Neuronal stem cell (in vitro differentiated cells): ENCODE results near the gene TMEM127.

Source experiments
- DNase-seq: peaks from one replicate; pipeline ENCODE4 v3.0.0-alpha.2; 2013; ENCODE audit warnings: low spot score
- H2AFZ ChIP-seq: one replicate; pipeline ENCODE4 v1.6.1; 2013; ENCODE audit warnings: mild to moderate bottlenecking, low read length, inconsistent platforms
- H2AK5ac ChIP-seq: 2 replicates; pipeline ENCODE4 v1.6.1; 2013; ENCODE audit warnings: low read depth, mild to moderate bottlenecking, inconsistent platforms, low read length, moderate library complexity, mixed read lengths
- H2BK120ac ChIP-seq: 2 replicates; pipeline ENCODE4 v1.6.1; 2013; ENCODE audit warnings: low read depth, mild to moderate bottlenecking, inconsistent platforms, low read length, moderate library complexity, mixed read lengths
- H2BK12ac ChIP-seq: one replicate; pipeline ENCODE4 v1.6.1; 2013; ENCODE audit warnings: low read length, inconsistent platforms
- H2BK15ac ChIP-seq: 2 replicates; pipeline ENCODE4 v1.6.1; 2013; ENCODE audit warnings: mild to moderate bottlenecking, low read length, inconsistent platforms, mixed read lengths
- H2BK5ac ChIP-seq: one replicate; pipeline ENCODE4 v1.6.1; 2013; ENCODE audit warnings: inconsistent platforms, mild to moderate bottlenecking, low read length, moderate library complexity
- H3K14ac ChIP-seq: one replicate; pipeline ENCODE4 v1.6.1; 2013; ENCODE audit warnings: low read length, inconsistent platforms
- H3K18ac ChIP-seq: 2 replicates; pipeline ENCODE4 v1.6.1; 2013; ENCODE audit warnings: low read length, inconsistent platforms
- H3K23ac ChIP-seq: 2 replicates; pipeline ENCODE4 v1.6.1; 2013; ENCODE audit warnings: low read depth, mild to moderate bottlenecking, mixed read lengths, low read length, inconsistent platforms; ENCODE audit not compliant: poor library complexity
- H3K27ac ChIP-seq: replicated peaks from 3 replicates; pipeline ENCODE4 v1.5.1; 2013; ENCODE audit warnings: low read length, inconsistent platforms
- H3K27me3 ChIP-seq, 3 experiments: 2 replicates each; pipeline ENCODE4 v1.6.1; 2013; ENCODE audit warnings: low read length in 3 of 3, mild to moderate bottlenecking in 2 of 3, inconsistent platforms in 1 of 3, low read depth in 1 of 3, mixed read lengths in 1 of 3, moderate library complexity in 1 of 3; ENCODE audit not compliant: control insufficient read depth in 3 of 3, insufficient read depth in 3 of 3
- H3K36me3 ChIP-seq, 2 donors: replicated peaks in 1 of 2; 2 replicates each; pipeline ENCODE4 v1.6.1; 2013; ENCODE audit warnings: low read length in 2 of 2; ENCODE audit not compliant: control insufficient read depth in 2 of 2, insufficient read depth in 2 of 2
- H3K4ac ChIP-seq: 2 replicates; pipeline ENCODE4 v1.6.1; 2013; ENCODE audit warnings: inconsistent platforms, mild to moderate bottlenecking, low read length, moderate library complexity
- H3K4me1 ChIP-seq, 2 donors: 1 replicate in 1 of 2; 2 replicates in 1 of 2; pipeline ENCODE4 v1.6.1; 2013; ENCODE audit warnings: low read length in 2 of 2, low read depth in 1 of 2; ENCODE audit not compliant: control insufficient read depth in 2 of 2, insufficient read depth in 1 of 2
- H3K4me2 ChIP-seq: one replicate; pipeline ENCODE4 v1.6.1; 2013; ENCODE audit warnings: mild to moderate bottlenecking, low read length, inconsistent platforms; ENCODE audit not compliant: insufficient read depth, poor library complexity, severe bottlenecking
- H3K4me3 ChIP-seq, 2 donors: 2 replicates each; pipeline ENCODE4 v1.5.1; 2013; ENCODE audit warnings: low read length in 2 of 2, mild to moderate bottlenecking in 2 of 2, inconsistent platforms in 1 of 2, moderate library complexity in 1 of 2
- H3K79me1 ChIP-seq: one replicate; pipeline ENCODE4 v1.6.1; 2013; ENCODE audit warnings: low read depth, mild to moderate bottlenecking, inconsistent platforms, low read length, moderate library complexity
- H3K9ac ChIP-seq: one replicate; pipeline ENCODE4 v1.6.1; 2013; ENCODE audit warnings: mild to moderate bottlenecking, low read depth, low read length, inconsistent platforms; ENCODE audit not compliant: poor library complexity
- H3K9me3 ChIP-seq, 2 donors: replicated peaks in 1 of 2; 2 replicates each; pipeline versions ENCODE3 to v1.6.1; 2013; ENCODE audit warnings: low read length in 2 of 2, mild to moderate bottlenecking in 2 of 2, inconsistent platforms in 1 of 2, low read depth in 1 of 2, mixed read lengths in 1 of 2, moderate library complexity in 1 of 2; ENCODE audit not compliant: control insufficient read depth in 2 of 2, insufficient read depth in 1 of 2
- H4K8ac ChIP-seq: one replicate; pipeline ENCODE4 v1.6.1; 2013; ENCODE audit warnings: low read depth, mild to moderate bottlenecking, inconsistent platforms, low read length, moderate library complexity
- H4K91ac ChIP-seq: one replicate; pipeline ENCODE4 v1.6.1; 2013; ENCODE audit warnings: low read length, low read depth, mild to moderate bottlenecking, inconsistent platforms; ENCODE audit not compliant: poor library complexity
- WGBS, 2 donors: extraction: QIAGEN DNeasy Blood & Tissue Kit; methylation state at CpG; one replicate each; pipeline ENCODE4 v1.1.7; 2013; ENCODE audit warnings: missing lambda C conversion rate in 2 of 2, mixed read lengths in 1 of 2; ENCODE audit not compliant: insufficient read length in 2 of 2, insufficient replicate concordance in 1 of 2; ENCODE audit errors: extremely low coverage in 2 of 2; 5-methylcytosine and 5-hydroxymethylcytosine counted together

The TMEM127 gene

GRCh38 chr2:96203130-96204028, 62.4 kb downstream of the TMEM127 start:
- no peak overlapping the region for H3K18ac ChIP-seq
- peaks cover 0 to 53% of the 10 kb centered on the region in 2 donors for H3K36me3 ChIP-seq
- H2AFZ ChIP-seq, result no peak overlapping the region
- H2BK15ac ChIP-seq, result no peak overlapping the region
- no peak overlapping the region for H2BK12ac ChIP-seq
- WGBS, 2 donors, result no CpG with 5 or more reads among the region's 9 CpGs
- H3K27ac ChIP-seq, result no peak overlapping the region
- no peaks in the 10 kb centered on the region for H3K27me3 ChIP-seq
- peaks cover 2% of the 10 kb centered on the region for H3K79me1 ChIP-seq
- no peak overlapping the region for H2BK120ac ChIP-seq
- no peak overlapping the region for H3K4me2 ChIP-seq
- H2BK5ac ChIP-seq, result no peak overlapping the region
- H3K9ac ChIP-seq, result no peak overlapping the region
- no peaks in the 10 kb centered on the region for H3K9me3 ChIP-seq
- H2AK5ac ChIP-seq, result no peak overlapping the region
- H3K14ac ChIP-seq, result no peak overlapping the region
- H3K23ac ChIP-seq, result no peak overlapping the region
- H4K91ac ChIP-seq, result no peak overlapping the region
- no peak overlapping the region for H4K8ac ChIP-seq
- no peak for DNase-seq
- H3K4me1 ChIP-seq, result peaks cover 5 to 12% of the 10 kb centered on the region in 2 donors
- H3K4ac ChIP-seq, result no peak overlapping the region
- H3K4me3 ChIP-seq, result no peak overlapping the region

GRCh38 chr2:96202152-96202854, 63.5 kb downstream of the TMEM127 start:
- WGBS, 2 donors, result no CpG with 5 or more reads among the region's 4 CpGs
- H3K18ac ChIP-seq, result no peak overlapping the region
- no peak overlapping the region for H3K23ac ChIP-seq
- H2BK120ac ChIP-seq, result no peak overlapping the region
- H3K79me1 ChIP-seq, result peaks cover 2% of the 10 kb centered on the region
- H3K27me3 ChIP-seq, result no peaks in the 10 kb centered on the region
- H2AK5ac ChIP-seq, result no peak overlapping the region
- no peak overlapping the region for H3K27ac ChIP-seq
- no peak overlapping the region for H3K14ac ChIP-seq
- peaks cover 3 to 11% of the 10 kb centered on the region in 2 donors for H3K4me1 ChIP-seq
- H4K8ac ChIP-seq, result no peak overlapping the region
- H2BK15ac ChIP-seq, result no peak overlapping the region
- DNase-seq, result no peak
- no peak overlapping the region for H3K4me2 ChIP-seq
- no peak overlapping the region for H3K4me3 ChIP-seq
- H3K9me3 ChIP-seq, result no peaks in the 10 kb centered on the region
- H2AFZ ChIP-seq, result no peak overlapping the region
- no peak overlapping the region for H2BK5ac ChIP-seq
- H3K4ac ChIP-seq, result no peak overlapping the region
- H3K9ac ChIP-seq, result no peak overlapping the region
- H3K36me3 ChIP-seq, result peaks cover 0 to 54% of the 10 kb centered on the region in 2 donors
- no peak overlapping the region for H2BK12ac ChIP-seq
- no peak overlapping the region for H4K91ac ChIP-seq

GRCh38 chr2:96201338-96201737, 64.5 kb downstream of the TMEM127 start:
- no peaks in the 10 kb centered on the region for H3K9me3 ChIP-seq
- H4K8ac ChIP-seq, result no peak overlapping the region
- H3K4me1 ChIP-seq, result peaks cover 0 to 7% of the 10 kb centered on the region in 2 donors
- peaks cover 0 to 49% of the 10 kb centered on the region in 2 donors for H3K36me3 ChIP-seq
- H3K4ac ChIP-seq, result no peak overlapping the region
- H3K27me3 ChIP-seq, result no peaks in the 10 kb centered on the region
- no peak overlapping the region for H3K14ac ChIP-seq
- H3K4me3 ChIP-seq, result no peak overlapping the region
- no peak overlapping the region for H2BK5ac ChIP-seq
- H2BK12ac ChIP-seq, result no peak overlapping the region
- H2AK5ac ChIP-seq, result no peak overlapping the region
- H2BK15ac ChIP-seq, result no peak overlapping the region
- peaks cover 2% of the 10 kb centered on the region for H3K79me1 ChIP-seq
- no peak for DNase-seq
- no peak overlapping the region for H3K4me2 ChIP-seq
- no peak overlapping the region for H2AFZ ChIP-seq
- no peak overlapping the region for H4K91ac ChIP-seq
- H3K23ac ChIP-seq, result no peak overlapping the region
- no peak overlapping the region for H2BK120ac ChIP-seq
- no peak overlapping the region for H3K9ac ChIP-seq
- no peak overlapping the region for H3K18ac ChIP-seq
- no peak overlapping the region for H3K27ac ChIP-seq
- WGBS, 2 donors, result no CpG with 5 or more reads among the region's 5 CpGs

- Histone ChIP-seq H3K79me1 (peaks cover 2% of the 10 kb centered on the region), H2BK5ac (no peak overlapping the region), H4K91ac (no peak overlapping the region), H3K14ac (no peak overlapping the region), H3K4me2 (no peak overlapping the region), H3K4ac (no peak overlapping the region), H4K8ac (no peak overlapping the region), H3K4me1 (no peaks in the 10 kb centered on the region), H3K23ac (no peak overlapping the region), H2BK120ac (no peak overlapping the region), H3K36me3 (peaks cover 8 to 54% of the 10 kb centered on the region in 2 donors), H3K9ac (no peak overlapping the region), H2AK5ac (no peak overlapping the region), H3K9me3 (no peaks in the 10 kb centered on the region), H3K18ac (no peak overlapping the region), H3K4me3 (no peak overlapping the region), H2AFZ (no peak overlapping the region), H3K27me3 (no peaks in the 10 kb centered on the region), H2BK15ac (no peak overlapping the region), H3K27ac (no peak overlapping the region), H2BK12ac (no peak overlapping the region)
- DNase-seq, result no peak
- WGBS, 2 donors, result no CpG with 5 or more reads among the region's 2 CpGs
Measured at GRCh38 chr2:96198921-96199320, 66.9 kb downstream of the TMEM127 start.
